ENCODE measurements around the gene RALGPS1.

- no peak for TF ChIP-seq CTCF (conservative IDR thresholded peaks at IDR 0.05; ENCODE audit: low read length)
- TF ChIP-seq EZH2phosphoT487 (IDR thresholded peaks at IDR 0.05; ENCODE audit: borderline replicate concordance, low read depth, low read length) = no peak
Measured at GRCh38 chr9:126973651-126974529, 59.3 kb downstream of the RALGPS1 start.

Measured in OCI-LY7 (cell line).